Breast epithelium (tissue), 4 donors: ENCODE measurements around the gene PRLH. TPM values are rescaled to one million over a fixed set of nuclear protein-coding genes. Genes with fewer than 3 reads are reported as not detected.
"Not testable (repeated sequence)": the region's sequence is repeated elsewhere in the genome, so short reads cannot be mapped to it uniquely, and the experiment has no call there.

Experiments
- DNase-seq, 2 donors: peaks; one replicate each; pipeline ENCODE4 v3.0.0-alpha.2; 2019; ENCODE audit warnings: low spot score in 2 of 2
- H3K27ac ChIP-seq, 2 donors: fragments of 200-600 bp; sonication (generic) in 1 of 2; one replicate each; pipeline ENCODE4 v1.5.1; 2016 to 2019; ENCODE audit warnings: mild to moderate bottlenecking in 1 of 2
- H3K27me3 ChIP-seq, 2 donors: fragments of 200-600 bp; sonication (generic) in 1 of 2; one replicate each; pipeline versions ENCODE4 v1.5.1 to v1.6.0; 2017 to 2019; ENCODE audit warnings: control low read depth in 1 of 2, mild to moderate bottlenecking in 1 of 2
- H3K36me3 ChIP-seq: fragments of 200-600 bp; one replicate; pipeline ENCODE4 v1.5.1; 2019
- H3K4me1 ChIP-seq, 2 donors: fragments of 200-600 bp; sonication (generic); one replicate each; pipeline ENCODE4 v1.5.1; 2016 to 2019; ENCODE audit warnings: control low read depth in 1 of 2
- H3K4me3 ChIP-seq, 3 donors: fragments of 200-600 bp; sonication (generic); 1 replicate in 2 of 3; 2 replicates in 1 of 3; pipeline ENCODE4 v1.5.1; 2016 to 2019; ENCODE audit warnings: mild to moderate bottlenecking in 3 of 3, moderate library complexity in 2 of 3
- H3K9me3 ChIP-seq, 2 donors: fragments of 200-600 bp; sonication (generic) in 1 of 2; one replicate each; pipeline ENCODE4 v1.5.1; 2016 to 2019; ENCODE audit warnings: control low read depth in 1 of 2
- CTCF ChIP-seq, 3 donors: fragments of 450-650 bp; IDR thresholded peaks; one replicate each; pipeline ENCODE4 v1.5.1; 2016 to 2017; ENCODE audit warnings: antibody characterized with exemption in 3 of 3, mild to moderate bottlenecking in 3 of 3, moderate library complexity in 3 of 3
- POLR2A ChIP-seq: fragments of 450-650 bp; IDR thresholded peaks from one replicate; pipeline ENCODE4 v1.6.1; 2016; ENCODE audit warnings: antibody characterized with exemption, mild to moderate bottlenecking, moderate library complexity
- POLR2AphosphoS5 ChIP-seq, 3 donors: sonication (generic); formaldehyde crosslinking; IDR thresholded peaks; one replicate each; pipeline ENCODE4 v1.6.1; 2017; ENCODE audit warnings: antibody characterized with exemption in 3 of 3
- intact Hi-C: fragments of 100-400 bp; cut with DNase I; formaldehyde crosslinking; loops from one replicate; pipeline ENCODE4 v1.15.1; 2023; ENCODE audit warnings: low total_unique reads
- total RNA-seq, 3 donors: library from RNA; depleted of rRNA; stranded (reverse); fragments of >200 nt; gene quantifications; one replicate each; pipeline ENCODE4 v1.1.0, GENCODE V29; 2016

PRLH gene
- total RNA-seq, 3 donors from 2014 or later = not detected

GRCh38 chr2:237592425-237592980 is 26.1 kb downstream of the PRLH start:
- TF ChIP-seq POLR2A (no peak), CTCF (IDR thresholded peaks at IDR 0.05) (no peak), POLR2AphosphoS5 (IDR thresholded peaks at IDR 0.05) (no peak)
- intact Hi-C loops = no loop called here
- no peaks in the 10 kb centered on the region for H3K36me3 ChIP-seq
- no peaks in the 10 kb centered on the region for H3K27me3 ChIP-seq
- no peak overlapping the region for H3K4me3 ChIP-seq
- no peaks in the 10 kb centered on the region for H3K9me3 ChIP-seq
- peak overlapping the region in 1 of 2 donors; percentile 39 for H3K27ac ChIP-seq
- H3K4me1 ChIP-seq = peaks cover 0 to 17% of the 10 kb centered on the region in 2 donors
- no peak for DNase-seq

GRCh38 chr2:237593036-237593435 is 26.7 kb downstream of the PRLH start:
- no peak overlapping the region for H3K27ac ChIP-seq
- TF ChIP-seq POLR2AphosphoS5 (IDR thresholded peaks at IDR 0.05) = no peak
- TF ChIP-seq POLR2A = no peak
- peaks cover 0 to 17% of the 10 kb centered on the region in 2 donors for H3K4me1 ChIP-seq
- H3K27me3 ChIP-seq = no peaks in the 10 kb centered on the region
- H3K36me3 ChIP-seq = no peaks in the 10 kb centered on the region
- intact Hi-C loops = no loop called here
- H3K9me3 ChIP-seq = no peaks in the 10 kb centered on the region
- DNase-seq = no peak
- no peak overlapping the region for H3K4me3 ChIP-seq

GRCh38 chr2:237593596-237594320 is 27.4 kb downstream of the PRLH start:
- Histone ChIP-seq H3K27ac (no peak overlapping the region), H3K27me3 (no peaks in the 10 kb centered on the region), H3K4me1 (peaks cover 0 to 17% of the 10 kb centered on the region in 2 donors), H3K4me3 (no peak overlapping the region), H3K9me3 (no peaks in the 10 kb centered on the region), H3K36me3 (no peaks in the 10 kb centered on the region)
- intact Hi-C loops = no loop called here
- no peak for DNase-seq
- TF ChIP-seq POLR2A (no peak), CTCF (IDR thresholded peaks at IDR 0.05) (no peak), POLR2AphosphoS5 (IDR thresholded peaks at IDR 0.05) (no peak)

- Histone ChIP-seq H3K27me3 (no peaks in the 10 kb centered on the region), H3K27ac (peak overlapping the region; percentile 25 to 66), H3K36me3 (no peaks in the 10 kb centered on the region), H3K4me1 (peaks cover 0 to 17% of the 10 kb centered on the region in 2 donors), H3K9me3 (no peaks in the 10 kb centered on the region), H3K4me3 (no peak overlapping the region)
- intact Hi-C loops = no loop called here
- no peak for TF ChIP-seq CTCF (IDR thresholded peaks at IDR 0.05)
- TF ChIP-seq POLR2A = no peak
- no peak for TF ChIP-seq POLR2AphosphoS5 (IDR thresholded peaks at IDR 0.05)
- no peak for DNase-seq
These were observed 28.1 kb downstream of the PRLH start for GRCh38 chr2:237594514-237594871.

GRCh38 chr2:237595829-237596519 is 29.6 kb downstream of the PRLH start:
- H3K4me3 ChIP-seq, DNase-seq, H3K27me3 ChIP-seq, intact Hi-C loops, H3K36me3 ChIP-seq, H3K9me3 ChIP-seq: not testable (repeated sequence)
- Histone ChIP-seq H3K27ac (peak overlapping the region in 1 of 2 donors; percentile 66), H3K4me1 (peaks cover 0 to 17% of the 10 kb centered on the region in 2 donors)
